NCI-H510A treated with DMSO at 0.1 percent for 48 hours (cell line): ENCODE results near the gene GRAP.
A peak's percentile ranks its signal among the peaks of the same experiment; 100 is the strongest.

Experiments
- DNase-seq: peaks from one replicate; lab custom pipeline; 2025; lab: John Stamatoyannopoulos, UW

GRAP gene

DNA sequence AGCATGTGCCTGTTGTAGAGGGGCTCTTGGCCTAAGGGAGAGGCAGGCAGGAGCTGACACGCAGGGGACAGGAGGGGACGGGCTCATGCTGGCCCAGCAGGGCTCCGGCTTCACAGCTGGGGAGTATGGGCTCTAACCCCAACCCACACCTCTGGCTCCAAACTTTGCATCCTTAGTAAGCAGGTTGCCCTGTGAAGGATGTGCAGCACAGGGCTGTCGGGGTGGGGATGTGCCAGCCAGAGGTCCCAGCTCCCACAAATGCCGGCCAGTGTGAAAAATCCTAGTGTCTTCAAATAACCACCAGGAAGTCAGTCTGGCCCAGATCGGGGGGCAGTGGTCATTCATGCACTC, 28.2 kb downstream of the GRAP start:
- no peak for DNase-seq

DNA sequence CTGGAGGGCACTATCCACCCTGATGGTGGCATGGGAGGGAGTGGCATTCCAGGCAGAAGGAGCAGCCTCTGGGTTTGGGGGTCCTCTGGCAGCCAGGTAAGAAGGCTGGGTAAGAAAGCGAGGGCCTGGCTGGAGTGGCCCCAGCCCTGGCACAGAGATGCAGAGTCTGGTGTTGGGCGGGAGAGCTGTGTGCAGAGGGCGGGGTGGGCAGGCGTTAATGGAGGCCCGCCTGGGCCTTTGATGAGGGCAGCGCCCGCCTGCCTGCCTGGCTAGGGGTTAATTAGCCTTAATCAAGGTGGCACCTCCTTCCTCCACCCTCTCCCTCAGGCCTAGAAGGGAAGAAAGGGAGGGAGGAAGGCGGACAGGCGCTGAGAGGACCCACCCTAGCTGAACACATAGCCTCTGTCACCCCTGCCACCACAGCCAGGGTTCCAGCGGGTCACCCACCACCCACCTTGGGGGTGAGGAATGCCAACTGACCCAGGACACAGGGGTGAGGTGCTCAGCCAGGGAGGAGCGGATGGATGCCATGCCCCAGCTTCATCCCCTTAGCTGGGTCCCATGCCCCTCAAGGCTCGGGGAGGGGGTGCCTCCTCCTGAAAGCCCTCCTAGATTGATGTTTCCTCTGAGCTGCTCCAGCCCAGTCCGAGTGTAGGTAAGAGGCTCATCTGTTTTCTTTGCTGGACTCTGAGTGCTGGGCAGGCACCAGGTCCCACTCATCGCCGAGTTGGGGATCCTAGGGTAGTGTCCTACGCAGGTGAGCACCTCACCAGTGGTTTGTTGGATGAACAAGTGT, 28.8 kb downstream of the GRAP start:
- no peak for DNase-seq

DNA sequence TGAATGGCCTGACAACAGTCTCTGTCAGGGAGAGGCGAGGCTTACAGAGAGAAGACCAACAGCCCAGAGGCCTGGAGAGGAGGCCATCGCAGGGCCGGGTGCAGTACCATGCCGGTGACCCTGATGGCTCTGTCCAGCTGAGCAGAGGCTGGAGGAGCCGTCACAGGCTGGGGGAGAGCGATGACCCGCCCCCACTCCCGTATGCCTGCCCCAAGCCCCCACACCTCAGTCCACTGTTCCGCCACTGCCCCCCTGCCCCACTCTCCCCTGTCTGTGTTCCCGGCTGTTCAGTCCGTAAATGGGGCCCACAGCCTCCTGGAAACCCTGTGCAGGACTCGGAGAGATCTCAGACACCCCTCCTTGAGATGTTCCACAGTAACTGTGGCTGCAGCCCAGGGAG, 29.4 kb downstream of the GRAP start:
- no peak for DNase-seq

DNA sequence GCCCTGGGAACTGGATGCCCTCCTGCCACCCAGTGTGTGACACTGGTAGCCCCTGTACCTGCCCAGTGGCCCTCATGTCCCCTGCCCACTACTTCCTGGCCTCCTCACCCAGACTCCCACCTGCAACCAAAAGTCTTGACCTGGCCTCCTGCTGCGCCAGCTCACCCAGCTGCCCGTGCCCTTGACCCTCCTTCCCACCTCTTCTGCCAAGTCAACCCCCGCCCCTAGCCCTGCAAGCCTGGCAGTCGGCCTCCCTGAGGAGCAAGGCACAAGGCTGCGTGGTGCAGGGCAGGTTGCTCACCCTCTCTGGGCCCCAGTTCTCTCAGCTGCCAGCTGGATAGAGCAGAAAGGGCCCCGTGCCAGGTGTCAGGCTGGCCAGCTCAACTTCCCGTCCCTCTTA, 29.9 kb downstream of the GRAP start:
- no peak for DNase-seq

DNA sequence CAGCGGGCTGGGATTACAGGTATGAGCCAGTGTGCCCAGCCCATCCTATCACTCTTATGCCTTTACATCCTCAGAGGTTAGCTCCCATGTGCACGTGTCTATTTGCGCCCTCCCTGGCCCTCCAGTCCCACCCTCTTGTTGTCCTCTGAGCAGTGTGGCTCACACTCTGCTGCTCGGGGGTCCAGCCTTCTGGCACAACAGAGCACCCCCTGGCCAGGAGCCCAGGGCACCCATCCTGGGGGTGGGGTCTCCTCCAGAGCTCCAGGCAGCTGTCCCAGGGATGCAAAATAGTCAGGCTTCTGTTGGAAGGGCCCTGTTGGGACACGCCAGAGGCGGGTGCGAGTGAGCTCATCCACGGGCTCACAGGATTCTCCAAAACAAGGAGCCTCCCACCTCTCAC, 30.5 kb downstream of the GRAP start:
- DNase-seq, result no peak

DNA sequence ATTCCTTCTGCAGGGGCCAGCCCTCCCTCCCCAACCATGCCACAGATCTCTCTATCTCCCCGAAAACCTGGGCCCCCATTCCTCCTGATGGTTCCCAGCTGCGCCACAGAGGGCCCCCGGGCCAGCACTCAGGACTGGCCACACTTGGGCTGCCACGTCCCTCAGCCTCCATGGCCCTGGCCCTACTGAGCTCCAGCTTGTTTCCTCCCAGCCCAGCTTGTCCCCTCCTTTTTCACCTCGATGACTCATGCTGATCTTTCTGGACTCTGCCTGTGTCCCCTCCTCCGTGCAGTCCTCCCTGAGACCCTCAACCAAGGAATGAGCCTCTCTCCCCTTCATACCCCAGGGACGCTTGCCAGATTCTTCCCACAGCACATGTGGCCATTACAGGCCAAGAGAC, 31.3 kb downstream of the GRAP start:
- DNase-seq, result no peak

DNA sequence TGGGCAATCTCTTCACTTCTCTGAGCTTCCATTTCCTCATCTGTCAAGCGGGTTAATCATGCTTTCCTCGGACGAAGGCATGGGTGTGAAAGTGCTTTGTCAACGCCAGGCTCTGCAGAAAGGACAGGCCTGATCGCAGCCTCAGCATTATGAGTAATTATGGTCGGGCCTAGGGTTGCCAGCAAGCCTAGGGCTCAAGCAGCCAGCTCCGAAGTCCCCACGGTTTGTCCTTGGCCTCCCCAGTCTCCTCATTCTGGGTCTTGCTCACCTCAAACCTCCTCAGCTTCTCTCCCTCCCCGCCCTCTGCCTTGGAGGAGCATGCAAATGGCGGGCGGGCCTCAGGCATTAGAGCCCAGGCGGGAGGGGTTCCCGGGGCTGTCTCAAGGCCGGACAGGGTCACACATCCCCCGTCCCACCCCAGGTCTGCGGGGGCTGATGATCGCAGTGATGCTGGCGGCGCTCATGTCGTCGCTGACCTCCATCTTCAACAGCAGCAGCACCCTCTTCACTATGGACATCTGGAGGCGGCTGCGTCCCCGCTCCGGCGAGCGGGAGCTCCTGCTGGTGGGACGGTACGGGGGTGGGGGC, 32.0 kb downstream of the GRAP start:
- DNase-seq, result no peak

DNA sequence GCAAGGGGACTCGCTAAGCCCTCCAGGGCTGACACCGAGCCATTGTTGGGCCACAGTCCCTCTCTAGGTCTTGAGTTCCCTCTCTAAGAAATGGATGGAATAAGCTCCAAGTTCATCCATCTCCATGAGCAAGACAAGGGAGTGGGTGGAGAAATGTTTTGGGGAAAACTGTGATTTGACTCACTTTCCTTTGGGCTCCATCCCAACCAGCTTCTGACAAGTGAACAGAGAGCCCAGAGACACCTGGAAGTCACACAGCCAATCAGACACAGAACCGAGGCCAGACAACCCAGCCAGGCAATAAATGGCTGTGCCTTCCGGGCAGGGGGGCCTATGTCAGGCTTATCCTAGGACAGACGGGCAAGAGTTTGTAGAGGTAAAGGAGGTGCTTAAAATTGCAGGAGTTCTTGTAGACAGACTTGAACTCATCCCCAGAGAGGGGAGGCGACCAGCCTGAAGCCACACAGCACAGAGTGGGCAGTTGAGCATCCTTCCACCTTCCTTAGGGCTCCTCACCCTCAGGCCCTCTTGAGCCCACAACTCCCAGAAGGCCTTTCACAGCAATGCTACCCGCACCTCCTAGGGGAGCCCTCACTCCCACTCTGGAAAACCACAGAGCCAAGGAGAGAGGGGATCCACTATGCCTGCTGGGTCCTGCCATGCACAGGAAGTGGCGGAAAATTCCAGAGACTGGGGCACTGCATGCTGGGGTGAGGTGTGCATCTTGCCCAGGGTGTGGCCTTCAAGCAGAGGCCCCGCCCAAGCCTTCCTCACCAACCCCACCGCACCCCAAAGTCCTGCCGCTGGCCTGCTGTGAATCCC, 32.7 kb downstream of the GRAP start:
- DNase-seq, result no peak

DNA sequence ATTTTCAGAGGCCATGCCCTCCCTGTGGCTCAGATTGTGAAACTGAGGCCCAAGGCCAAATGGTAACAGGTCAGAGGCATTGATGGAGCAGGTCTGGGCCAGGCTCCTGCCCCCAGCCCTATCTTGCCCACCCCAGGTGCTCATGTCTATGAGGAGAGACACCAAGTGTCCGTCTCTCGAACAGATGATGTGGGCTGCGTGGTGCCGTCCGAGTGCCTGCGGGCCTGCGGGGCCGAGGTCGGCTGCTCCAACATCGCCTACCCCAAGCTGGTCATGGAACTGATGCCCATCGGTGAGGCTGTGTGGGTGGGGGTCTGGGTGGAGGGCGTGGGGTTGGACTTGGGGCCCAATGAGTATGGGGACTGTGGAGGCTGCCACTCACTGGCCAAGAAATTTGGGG, 33.5 kb downstream of the GRAP start:
- DNase-seq, result no peak

DNA sequence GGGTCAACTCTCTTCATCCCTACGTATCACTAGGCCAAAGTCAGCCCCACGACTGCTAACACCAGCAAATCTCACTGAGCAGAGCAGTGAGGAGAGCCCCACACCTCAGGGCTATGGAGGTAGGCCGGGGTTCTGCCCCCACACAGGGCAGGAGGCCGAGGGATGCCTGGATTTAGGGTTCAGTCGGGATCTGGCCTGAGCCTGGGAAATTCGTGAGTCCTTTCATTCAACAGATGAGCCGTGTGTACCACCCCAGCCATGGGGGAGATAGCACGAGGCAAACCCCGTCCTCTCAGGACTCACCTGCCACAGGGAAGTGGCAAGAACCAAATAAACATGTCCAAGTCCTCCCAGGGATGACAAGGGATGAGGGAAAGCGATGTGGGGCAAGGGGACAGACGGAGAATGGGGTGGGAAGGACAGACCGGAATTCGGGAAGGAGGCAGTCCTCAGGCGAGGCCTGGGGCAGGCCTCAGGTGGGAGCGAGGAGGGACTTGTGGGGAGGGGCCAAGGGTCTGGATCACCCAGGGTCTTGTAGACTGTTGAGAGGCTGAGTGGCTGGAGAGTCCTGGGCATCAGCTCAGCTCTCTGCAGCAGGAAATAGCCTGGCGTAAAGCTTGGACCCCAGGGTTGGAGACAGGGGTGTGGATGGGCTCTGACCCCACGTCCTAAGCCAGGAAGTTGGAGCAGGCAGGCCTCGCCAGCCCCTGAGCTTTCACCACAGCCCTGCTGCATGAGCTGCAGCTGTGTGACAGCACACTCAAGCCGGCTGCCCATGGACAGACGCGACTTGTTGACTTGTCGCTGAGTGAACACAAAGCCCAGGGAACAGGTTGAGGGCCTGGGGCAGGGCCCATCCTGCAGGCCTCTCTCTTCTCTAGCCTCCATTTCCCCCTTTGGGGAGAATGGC, 34.3 kb downstream of the GRAP start:
- DNase-seq, result no peak

DNA sequence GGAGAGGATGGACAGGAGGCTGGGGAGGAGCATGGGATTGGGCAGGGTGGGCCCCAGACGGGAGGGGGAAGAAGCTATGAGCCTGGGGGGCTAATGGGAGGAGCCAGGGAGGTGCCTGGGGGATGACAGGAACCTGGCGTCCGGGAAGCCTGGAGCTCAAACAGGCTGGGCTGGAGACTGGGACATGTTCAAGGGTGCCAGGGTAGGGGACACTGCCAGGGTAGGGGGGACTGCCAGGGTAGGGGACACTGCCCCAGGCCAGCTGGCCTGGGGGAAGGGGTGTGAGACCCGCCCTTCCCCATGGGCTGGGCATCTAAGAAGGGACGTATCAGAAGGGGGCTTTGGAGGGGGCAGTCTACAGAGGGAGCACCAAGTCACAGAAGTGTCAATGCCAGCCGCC, 35.2 kb downstream of the GRAP start:
- no peak for DNase-seq

DNA sequence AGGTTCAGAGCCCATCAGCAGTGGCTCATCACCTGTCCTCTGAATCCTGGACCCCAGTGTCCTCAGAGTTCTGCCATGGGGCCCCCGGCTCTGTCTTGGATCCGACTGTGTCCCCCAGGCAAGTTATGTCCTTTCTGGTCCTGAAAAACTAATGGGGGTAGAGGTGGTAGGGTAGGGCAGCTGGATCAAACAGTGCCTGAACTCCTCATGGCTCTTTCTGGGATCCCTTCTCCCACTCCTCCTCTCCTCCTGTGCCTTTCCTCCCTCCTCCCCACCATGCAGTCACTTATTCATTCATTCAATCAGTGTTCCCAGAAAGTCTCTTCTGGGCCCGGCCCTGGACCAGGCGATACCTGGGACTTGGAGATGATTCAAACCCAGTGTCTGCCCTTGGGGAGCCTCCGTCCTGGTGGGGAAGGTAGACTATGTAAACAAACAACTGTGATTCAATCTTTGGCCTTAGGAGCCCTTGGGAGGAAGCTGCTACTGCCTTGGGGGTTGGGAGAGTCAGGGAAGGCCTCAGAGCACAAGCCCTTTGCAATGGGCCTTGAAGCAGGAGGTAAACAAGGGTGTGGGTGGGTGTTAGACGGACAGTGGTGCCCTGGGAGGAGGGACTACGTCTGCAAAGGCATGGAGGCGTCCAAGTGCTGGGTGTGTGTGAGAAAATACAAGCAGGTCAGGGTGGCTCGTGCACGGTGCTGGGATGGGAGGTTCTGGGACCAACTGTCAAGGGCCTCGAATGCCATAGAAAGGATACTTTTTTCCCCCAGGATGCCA, 35.8 kb downstream of the GRAP start:
- DNase-seq, result no peak

DNA sequence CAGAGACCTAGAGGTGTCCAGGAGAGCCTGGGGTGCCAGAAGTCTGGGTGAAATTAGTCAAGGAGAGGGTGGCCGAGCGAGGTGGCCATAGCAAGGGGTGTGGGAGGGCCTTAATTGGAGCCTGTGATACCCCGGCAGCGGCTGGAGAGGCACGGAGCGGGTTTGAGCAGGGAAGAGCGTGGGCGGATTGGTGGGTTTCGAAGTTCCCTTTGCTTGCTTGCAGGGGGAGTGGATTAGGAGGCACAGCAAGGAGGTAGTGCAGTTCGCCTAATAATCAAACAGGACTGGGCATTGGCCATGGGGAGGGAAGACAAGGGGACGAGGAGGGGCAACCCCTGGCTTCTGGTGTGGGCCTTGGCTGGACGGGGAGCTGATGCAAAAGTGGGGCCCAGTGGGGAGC, 36.8 kb downstream of the GRAP start:
- DNase-seq, result no peak

DNA sequence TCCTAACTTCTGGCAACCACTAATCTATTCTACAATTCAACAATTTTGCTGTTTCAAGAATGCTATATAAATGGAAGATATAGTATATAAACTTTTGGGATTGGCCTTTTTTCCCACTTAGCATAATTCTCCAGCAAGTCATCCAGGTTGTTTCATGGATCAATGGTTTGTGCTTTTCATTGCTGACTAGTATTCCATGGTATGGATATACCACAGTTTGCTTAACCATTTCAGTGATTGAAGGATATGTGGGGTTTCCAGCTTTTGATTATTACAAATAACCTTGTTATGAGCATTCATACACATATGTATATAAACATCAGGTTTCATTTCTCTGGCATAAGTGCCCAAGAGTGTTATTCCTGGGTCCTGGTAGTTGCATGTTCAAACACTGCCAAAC, 40.1 kb downstream of the GRAP start:
- no peak for DNase-seq

DNA sequence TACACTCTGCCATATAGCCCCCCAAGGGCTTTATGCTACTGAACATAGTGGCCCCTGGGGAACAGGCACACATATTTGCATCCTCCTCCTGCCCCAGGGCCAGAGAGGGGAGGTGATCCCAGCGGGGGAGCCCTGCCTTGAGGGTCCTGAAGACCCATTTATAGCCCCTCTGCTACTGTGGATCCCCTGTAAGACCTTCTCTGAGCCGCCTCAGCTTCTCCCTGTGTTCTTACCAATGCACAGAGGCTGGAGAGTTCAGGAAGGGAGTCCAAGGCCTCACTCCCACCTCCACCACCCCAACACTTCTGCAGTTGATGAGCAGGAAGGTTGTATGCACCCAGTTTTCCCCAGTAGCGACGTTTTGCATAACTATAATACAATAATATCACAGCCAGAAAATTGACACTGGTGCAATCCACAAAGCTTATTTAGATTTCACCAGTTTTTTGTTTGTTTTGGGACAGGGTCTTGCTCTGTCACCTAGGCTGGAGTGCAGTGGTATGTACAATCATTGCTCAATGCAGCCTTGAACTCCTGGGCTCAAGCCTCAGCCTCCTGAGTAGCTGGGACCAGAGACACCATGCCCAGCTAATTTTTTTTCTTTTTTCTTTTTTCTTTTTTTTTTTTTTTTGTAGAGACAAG, 40.8 kb downstream of the GRAP start:
- DNase-seq, result no peak

DNA sequence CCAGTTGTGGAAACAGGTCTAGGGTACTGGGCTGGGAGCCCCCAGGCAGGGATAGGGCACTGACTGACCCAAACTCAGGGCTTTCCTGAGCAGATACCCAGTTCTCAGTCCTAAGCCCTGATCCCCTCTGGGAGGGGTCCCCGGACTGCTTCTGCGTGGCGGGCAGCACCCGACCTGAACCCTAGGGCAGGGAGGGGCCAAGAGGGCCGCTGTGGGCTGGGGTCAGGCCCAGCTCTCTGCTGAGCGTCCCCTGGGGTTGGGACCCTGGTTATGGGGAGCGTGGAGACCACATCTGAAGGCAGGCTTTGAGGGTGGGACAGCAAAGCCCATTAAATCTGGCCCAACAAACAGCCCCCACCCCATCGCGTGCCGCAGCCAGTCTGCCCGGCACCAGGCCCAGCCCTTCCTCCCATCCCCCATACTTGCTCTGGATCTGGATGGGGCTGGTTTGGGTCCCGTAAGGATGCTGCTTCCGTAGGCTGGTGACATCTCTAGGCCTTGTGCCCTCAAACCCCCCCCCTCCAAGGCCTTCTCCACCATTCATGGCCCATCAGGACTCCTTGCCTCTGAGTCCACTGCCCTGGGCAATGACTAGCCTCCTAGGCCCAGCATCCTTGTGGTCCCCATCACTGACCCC, 41.5 kb downstream of the GRAP start:
- no peak for DNase-seq

DNA sequence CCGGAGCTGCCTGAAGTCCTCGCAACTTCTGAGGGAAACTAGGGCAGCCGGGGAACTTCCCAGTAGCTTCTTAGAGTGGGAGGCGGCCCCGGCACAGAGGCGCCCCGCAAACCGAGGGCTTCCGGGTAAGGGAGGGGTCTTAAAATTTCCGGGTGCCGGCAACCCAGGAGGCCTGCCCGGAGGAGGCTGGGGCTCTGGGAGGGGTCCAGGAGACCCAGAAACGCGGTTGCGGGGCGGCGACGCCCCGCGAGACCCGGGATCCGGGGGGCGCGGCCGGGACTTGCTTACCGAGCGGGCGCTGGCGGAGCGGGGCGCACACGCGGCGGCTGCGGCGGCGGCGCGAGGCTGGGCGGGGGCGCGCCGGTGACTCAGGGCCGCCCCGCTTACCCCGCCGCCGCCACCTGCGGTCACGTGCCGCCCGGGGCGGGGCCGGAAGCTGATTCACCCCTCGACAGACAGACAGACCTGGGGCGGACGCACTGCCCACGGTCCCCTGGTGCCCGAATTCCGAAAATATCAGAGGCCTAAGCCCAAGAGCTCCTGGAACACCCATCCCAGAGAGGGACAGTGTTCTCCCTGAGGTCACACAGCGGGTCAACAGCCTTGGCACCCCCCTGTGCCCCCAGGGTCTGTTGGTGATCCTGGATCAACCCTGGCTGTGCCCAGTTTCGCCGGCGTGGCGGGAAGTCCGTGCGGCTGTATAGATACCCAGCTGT, 42.2 kb downstream of the GRAP start, which contains the start of gene FAM83G:
Gene FAM83G (minus strand): TSS at position 344 of the 716 bp plus-strand sequence. CDS start 723 bp downstream, outside the sequence.
- DNase-seq, result peak; percentile 54

DNA sequence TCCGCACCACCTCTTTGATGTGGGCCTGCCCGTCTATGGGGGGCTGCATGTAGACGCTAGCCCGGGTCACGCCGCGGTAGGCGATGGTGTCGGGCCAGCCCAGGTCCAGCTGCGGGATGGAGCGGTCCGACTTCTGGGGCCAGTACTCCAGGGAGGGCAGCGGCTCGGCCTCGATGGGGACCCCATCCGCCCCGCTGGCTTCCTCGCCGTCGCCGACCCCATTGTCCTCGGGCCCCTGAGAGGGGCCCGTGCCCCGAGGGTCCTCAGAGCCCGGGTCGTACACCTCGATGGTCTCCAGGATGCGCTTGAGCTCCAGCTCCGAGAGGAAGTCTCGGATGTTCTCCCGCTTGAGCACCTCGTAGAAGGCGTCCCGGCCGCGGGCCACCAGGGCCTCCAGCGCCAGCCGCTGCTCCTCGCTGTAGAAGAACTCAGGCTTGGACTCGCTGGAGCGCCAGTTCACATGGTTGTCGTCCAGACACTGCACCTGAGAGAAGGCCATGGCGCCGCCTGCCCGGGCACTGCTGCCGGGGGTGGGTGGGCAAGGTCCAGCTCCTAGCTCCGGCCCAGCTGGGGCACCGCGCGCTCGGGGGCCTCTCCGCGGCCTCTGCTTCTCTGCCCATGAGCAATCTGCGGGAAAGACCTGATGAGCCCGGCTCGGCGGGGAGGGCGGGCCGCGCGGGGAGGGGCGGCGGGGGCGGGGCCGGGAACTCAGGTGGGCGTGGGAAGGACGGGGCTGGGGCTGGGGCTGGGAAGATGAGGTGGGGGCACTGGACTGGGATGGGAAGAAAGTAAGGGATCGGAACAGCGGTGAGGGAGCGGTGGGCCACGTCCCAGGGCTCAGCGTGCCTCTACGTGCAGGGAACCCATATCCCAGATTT, 43.0 kb downstream of the GRAP start:
- DNase-seq, result peak; percentile 68
